Glomerular endothelial cell (primary cell): ENCODE data around the gene GOLT1B. TPM values are rescaled to one million over a fixed set of nuclear protein-coding genes. Genes with fewer than 3 reads are reported as not detected.
"Not testable (repeated sequence)": the region's sequence is repeated elsewhere in the genome, so short reads cannot be mapped to it uniquely, and the experiment has no call there.

Experiments
- DNase-seq: peaks from one replicate; pipeline ENCODE4 v3.0.0-alpha.2; 2011; ENCODE audit warnings: low read depth, low spot score; ENCODE audit errors: extremely low read depth
- total RNA-seq: library from RNA; depleted of rRNA; stranded (reverse); fragments of >200 nt; gene quantifications from 2 replicates; pipeline ENCODE4 v1.2.3, GENCODE V29; 2015

GOLT1B gene
- total RNA-seq, result 23.2 and 30.2 TPM in 2 replicates

- peak; percentile 96 for DNase-seq
Measured at GRCh38 chr12:21501258-21502163, at the start of gene GOLT1B, which contains the start of gene RECQL. GOLT1B (plus strand) TSS chr12:21501789; CDS start chr12:21501924, 135 bp downstream. RECQL (minus strand) TSS chr12:21501635; CDS start chr12:21499570, 2,065 bp downstream.

- no peak for DNase-seq
Measured at GRCh38 chr12:21453312-21453852, 48.2 kb upstream of the GOLT1B start.

GRCh38 chr12:21456291-21456780, 45.3 kb upstream of the GOLT1B start:
- no peak for DNase-seq

GRCh38 chr12:21459474-21459873, 42.1 kb upstream of the GOLT1B start:
- no peak for DNase-seq

- not testable (repeated sequence) for DNase-seq
Measured at GRCh38 chr12:21467334-21467733, 34.3 kb upstream of the GOLT1B start.

GRCh38 chr12:21471294-21471693, 30.3 kb upstream of the GOLT1B start:
- no peak for DNase-seq

- no peak for DNase-seq
Measured at GRCh38 chr12:21472197-21472823, 29.3 kb upstream of the GOLT1B start.

- no peak for DNase-seq
Measured at GRCh38 chr12:21475552-21475951, 26.0 kb upstream of the GOLT1B start.

GRCh38 chr12:21476949-21477348, 24.6 kb upstream of the GOLT1B start:
- no peak for DNase-seq

GRCh38 chr12:21478756-21479455, 22.7 kb upstream of the GOLT1B start:
- DNase-seq, result no peak

GRCh38 chr12:21483531-21483930, 18.1 kb upstream of the GOLT1B start:
- no peak for DNase-seq

- DNase-seq, result no peak
Measured at GRCh38 chr12:21485998-21486397, 15.6 kb upstream of the GOLT1B start.

GRCh38 chr12:21499765-21500164, 1.8 kb upstream of the GOLT1B start:
- DNase-seq, result no peak

- no peak for DNase-seq
Measured at GRCh38 chr12:21500786-21501257, 767 bp upstream of the GOLT1B start.

- DNase-seq, result no peak
Measured at GRCh38 chr12:21502164-21502496, 541 bp downstream of the GOLT1B start.

GRCh38 chr12:21502872-21503271, 1.3 kb downstream of the GOLT1B start:
- no peak for DNase-seq

- DNase-seq, result no peak
Measured at GRCh38 chr12:21505888-21506287, 4.3 kb downstream of the GOLT1B start.

- DNase-seq, result no peak
Measured at GRCh38 chr12:21507849-21508248, 6.3 kb downstream of the GOLT1B start.

- no peak for DNase-seq
Measured at GRCh38 chr12:21509768-21510167, 8.2 kb downstream of the GOLT1B start.

GRCh38 chr12:21516281-21516680, 14.7 kb downstream of the GOLT1B start:
- no peak for DNase-seq

GRCh38 chr12:21518451-21518850, 16.9 kb downstream of the GOLT1B start:
- DNase-seq, result no peak
